Muscle of back (tissue), 11 donors: ENCODE results near the gene GLT6D1. TPM values are rescaled to one million over a fixed set of nuclear protein-coding genes. Genes with fewer than 3 reads are reported as not detected.
"Not testable (repeated sequence)": the region's sequence is repeated elsewhere in the genome, so short reads cannot be mapped to it uniquely, and the experiment has no call there.

Experiments
- DNase-seq, 3 donors: peaks; one replicate each; pipeline versions ENCODE4 v3.0.0 to v3.0.0-alpha.2; 2013
- polyA plus RNA-seq, 10 donors: library from polyadenylated mRNA; unstranded; fragments of 120-200 nt; gene quantifications; one replicate each; pipeline ENCODE4 v1.2.1, GENCODE V29; 2013; ENCODE audit not compliant: insufficient read length in 10 of 10

GLT6D1 gene
- polyA plus RNA-seq, 10 donors = not detected

GRCh38 chr9:135665795-135666189, 26.5 kb upstream of the GLT6D1 start:
- no peak for DNase-seq

GRCh38 chr9:135664801-135665794, 25.8 kb upstream of the GLT6D1 start:
- DNase-seq = no peak

- no peak for DNase-seq
These were observed 24.9 kb upstream of the GLT6D1 start for GRCh38 chr9:135664266-135664665.

DNA sequence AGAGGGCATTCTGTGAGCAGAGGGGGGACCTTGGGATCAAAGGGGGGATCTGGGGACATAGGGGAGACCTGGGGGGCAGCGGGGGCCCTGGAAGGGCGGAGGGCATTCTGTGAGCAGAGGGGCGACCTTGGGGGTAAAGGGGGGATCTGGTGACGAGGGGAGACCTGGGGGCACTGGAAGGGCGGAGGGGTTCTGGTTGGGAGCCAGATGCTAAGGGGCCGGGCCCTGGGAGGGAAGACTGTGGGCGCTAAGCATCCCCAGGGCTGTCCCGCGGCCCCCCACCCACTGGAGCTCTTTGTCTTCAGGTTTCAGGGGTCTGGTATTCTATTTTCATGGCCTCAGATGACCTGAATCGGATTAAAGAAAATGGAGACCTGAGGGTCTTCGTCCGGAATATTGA, 24.5 kb upstream of the GLT6D1 start:
- DNase-seq = no peak

- DNase-seq = no peak
These were observed 24.1 kb upstream of the GLT6D1 start for GRCh38 chr9:135663451-135663770.

- peak; percentile 40 to 85 (median 81) for DNase-seq
These were observed 23.6 kb upstream of the GLT6D1 start, which contains the start of gene LCN9 for GRCh38 chr9:135662758-135663450. Gene LCN9 (plus strand): TSS chr9:135663309. CDS start chr9:135663322, 13 bp downstream.

DNA sequence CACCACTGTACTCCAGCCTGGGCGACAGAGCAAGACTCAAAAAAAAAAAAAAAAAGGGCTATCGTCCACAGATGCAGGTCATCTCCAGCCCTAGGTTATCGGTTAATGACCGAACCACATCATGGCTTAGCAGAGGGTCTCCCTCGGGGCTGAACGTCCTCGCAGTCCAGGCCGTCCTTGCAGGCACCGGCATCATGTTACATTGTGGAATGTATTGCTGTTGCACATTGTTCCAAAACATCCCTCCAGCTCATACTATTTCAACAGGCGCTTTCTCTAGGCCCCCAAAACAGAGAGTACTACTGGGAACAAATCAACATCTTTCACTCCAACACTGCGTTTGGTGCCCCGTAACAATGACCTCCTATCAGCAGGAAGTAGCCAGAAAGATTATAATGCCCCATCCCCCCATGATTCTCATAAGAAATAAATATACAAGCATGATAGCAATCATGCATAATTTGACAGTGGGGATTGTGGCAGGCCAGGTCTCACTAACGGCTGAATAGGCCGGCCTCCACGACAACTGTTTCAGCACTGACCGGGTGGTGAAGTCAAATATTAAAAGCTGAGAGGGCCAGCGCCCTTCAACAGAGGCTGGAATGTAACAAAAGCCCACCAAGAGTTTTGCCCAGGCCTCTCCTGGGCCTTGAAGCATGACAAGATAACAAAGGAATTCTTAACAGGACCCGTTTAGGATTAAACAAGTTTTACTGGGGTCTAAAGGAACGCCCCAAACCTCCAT, 22.6 kb upstream of the GLT6D1 start:
- peak; percentile 10 to 60 (median 23) for DNase-seq

DNA sequence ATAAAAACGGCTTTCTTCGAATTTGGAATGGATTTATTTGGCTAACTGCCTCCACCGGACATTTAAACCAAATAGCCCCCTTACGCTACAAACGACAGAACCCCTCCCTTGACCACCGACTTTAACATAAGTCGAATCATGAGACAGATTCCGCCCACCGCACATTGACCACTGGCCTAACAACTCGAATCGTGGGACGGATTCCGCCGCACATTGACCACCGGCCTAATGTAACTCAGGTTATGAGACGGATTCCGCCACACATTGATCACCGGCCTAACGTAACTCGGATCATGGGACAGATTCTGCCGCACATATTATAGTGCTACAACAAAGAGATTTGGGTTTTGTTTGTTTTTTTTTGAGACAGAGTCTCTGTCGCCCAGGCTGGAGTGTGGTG, 21.1 kb upstream of the GLT6D1 start:
- DNase-seq = no peak

GRCh38 chr9:135659252-135659651, 19.9 kb upstream of the GLT6D1 start:
- no peak for DNase-seq

DNA sequence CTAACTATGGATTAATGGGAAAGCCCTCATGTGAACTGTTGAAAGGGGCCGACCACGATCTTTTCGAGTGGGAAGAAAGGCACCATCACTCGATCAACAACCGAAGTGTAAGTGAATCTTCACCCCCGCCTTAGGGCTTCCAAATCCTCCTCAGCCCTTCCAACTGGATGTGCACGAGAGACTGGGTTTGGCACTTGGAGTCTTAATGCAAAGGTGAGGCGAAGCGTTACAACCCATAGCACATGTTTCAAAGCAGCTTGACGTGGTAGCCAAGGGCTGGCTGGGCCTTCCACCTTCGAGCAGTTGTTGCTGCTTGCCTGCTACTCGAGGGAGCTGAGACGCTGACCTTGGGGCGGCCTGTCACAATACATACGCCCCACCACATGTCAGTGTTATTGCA, 18.1 kb upstream of the GLT6D1 start:
- no peak for DNase-seq

DNA sequence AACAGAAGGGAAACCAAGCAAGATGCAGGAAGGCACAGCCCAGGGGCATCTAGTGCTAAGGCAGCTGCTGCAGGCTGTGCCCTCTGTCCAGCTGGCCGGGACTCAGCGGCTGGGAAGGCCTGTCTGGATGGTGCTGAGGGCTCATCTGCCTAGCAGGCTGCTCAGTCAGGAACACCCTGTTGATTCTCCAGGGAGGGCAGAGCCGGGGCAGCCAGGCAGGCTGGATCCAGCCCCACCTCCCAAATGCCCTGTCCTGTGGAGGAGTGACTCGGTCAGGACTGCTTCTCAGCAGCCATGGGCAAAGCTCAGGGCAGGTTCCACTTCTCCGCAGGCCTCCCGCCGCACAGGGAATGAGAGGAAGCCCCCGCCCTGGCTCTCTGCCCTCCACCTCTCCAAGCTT, 16.0 kb upstream of the GLT6D1 start:
- DNase-seq = no peak

DNA sequence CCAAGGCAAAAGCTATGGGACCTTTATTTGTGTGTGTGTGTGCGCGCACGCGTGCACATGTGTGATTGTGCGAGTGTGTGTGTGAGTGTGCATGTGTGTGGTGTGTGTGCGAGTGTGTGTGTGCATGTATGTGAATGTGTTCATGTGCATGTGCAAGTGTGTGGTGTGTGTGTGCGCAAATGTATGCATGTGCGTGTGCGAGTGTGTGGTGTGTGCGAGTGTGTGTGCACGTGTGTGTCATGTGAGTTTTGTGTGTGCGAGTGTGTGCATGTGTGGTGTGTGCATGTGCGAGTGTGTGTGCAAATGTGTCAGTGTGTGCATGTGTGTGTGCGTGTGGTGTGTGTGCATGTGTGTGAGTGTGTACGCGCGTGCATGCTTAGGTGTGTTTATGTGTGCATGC, 11.1 kb upstream of the GLT6D1 start:
- DNase-seq = no peak

GRCh38 chr9:135649508-135649907, 10.2 kb upstream of the GLT6D1 start:
- DNase-seq = no peak

GRCh38 chr9:135648494-135649410, 9.4 kb upstream of the GLT6D1 start:
- DNase-seq = no peak

GRCh38 chr9:135647884-135648283, 8.5 kb upstream of the GLT6D1 start:
- no peak for DNase-seq

DNA sequence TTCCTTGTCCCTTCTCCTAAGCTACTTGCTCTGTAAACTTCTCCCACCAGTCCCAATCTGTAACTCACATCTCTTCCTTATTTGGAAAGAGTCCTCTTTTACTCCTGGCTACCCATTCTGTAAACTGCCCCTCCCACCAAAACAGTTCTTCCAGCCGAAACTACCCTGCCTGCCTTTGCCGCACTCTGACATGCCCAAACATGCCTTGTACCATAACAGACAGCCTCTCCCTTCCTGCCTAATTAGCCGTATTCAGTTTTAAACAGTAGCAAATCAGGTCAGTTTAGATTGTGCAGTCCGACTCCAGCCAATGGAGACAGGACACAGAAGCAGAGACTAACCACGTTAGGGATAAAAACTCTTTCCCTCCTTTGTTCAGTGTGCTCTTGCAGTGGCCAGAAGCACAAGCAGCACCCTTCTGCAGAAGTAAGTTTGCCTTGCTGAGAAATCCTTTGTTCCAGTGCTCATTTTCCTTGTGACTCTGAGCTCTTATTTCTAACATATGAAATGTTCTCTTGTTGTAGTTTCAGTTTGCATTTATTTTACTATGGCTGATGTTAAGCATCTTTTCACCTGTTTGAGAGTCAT, 5.4 kb upstream of the GLT6D1 start:
- no peak for DNase-seq

GRCh38 chr9:135641745-135642144, 2.4 kb upstream of the GLT6D1 start:
- DNase-seq = no peak

DNA sequence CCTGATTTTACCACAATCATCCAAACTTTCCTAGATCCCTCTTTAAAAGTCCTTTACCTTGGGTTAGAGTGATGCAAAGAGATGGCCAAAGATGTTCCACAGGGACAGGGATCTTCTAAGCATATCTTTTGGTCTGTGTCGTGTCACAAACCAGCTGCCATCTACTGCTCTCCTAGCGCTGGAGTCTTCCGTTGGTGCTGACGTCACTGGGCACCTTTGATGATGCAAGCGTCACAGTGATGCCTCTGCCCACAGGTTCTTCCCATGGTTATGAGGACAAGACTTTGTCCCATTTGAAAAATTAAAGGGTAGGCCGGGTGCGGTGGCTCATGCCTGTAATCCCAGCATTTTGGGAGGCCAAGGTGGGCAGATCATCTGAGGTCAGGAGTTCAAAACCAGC, 1.7 kb upstream of the GLT6D1 start:
- DNase-seq = no peak

- DNase-seq = not testable (repeated sequence)
These were observed 2.3 kb downstream of the GLT6D1 start for GRCh38 chr9:135636930-135637530.

GRCh38 chr9:135632841-135633240, 6.5 kb downstream of the GLT6D1 start:
- DNase-seq = no peak
